Measurements from ENCODE around the gene ZNF679. TPM values are rescaled to one million over a fixed set of nuclear protein-coding genes. Genes with fewer than 3 reads are reported as not detected.

The ZNF679 gene
- total RNA-seq, 1 donor from 2014 or later = not detected

Other genes starting within 250 kb of the ZNF679 start
- gene ZNF722, start 229.6 kb upstream of the ZNF679 start, total RNA-seq (ENCODE audit: low replicate concordance) = not detected in 2 replicates
- gene ZNF727, start 183.0 kb upstream of the ZNF679 start, total RNA-seq (ENCODE audit: low replicate concordance) = not detected in 2 replicates
- gene ZNF735, start 21.3 kb upstream of the ZNF679 start, total RNA-seq (ENCODE audit: low replicate concordance) = not detected in 2 replicates
- gene ZNF736, start 85.5 kb downstream of the ZNF679 start, total RNA-seq (ENCODE audit: low replicate concordance) = not detected in 2 replicates

Measured in neural progenitor cell (in vitro differentiated cells).